HUES6 (cell line): ENCODE data around the gene DAD1.
"Not testable (repeated sequence)": the region's sequence is repeated elsewhere in the genome, so short reads cannot be mapped to it uniquely, and the experiment has no call there.

Experiments used
- H3K27ac ChIP-seq: 2 replicates; pipeline ENCODE4 v1.7.0; 2013; ENCODE audit warnings: low read depth, mild to moderate bottlenecking, low read length, inconsistent platforms
- H3K27me3 ChIP-seq: 2 replicates; pipeline ENCODE4 v1.6.1; 2013; ENCODE audit warnings: low read length; ENCODE audit not compliant: control insufficient read depth, insufficient read depth
- H3K36me3 ChIP-seq: 2 replicates; pipeline ENCODE4 v1.6.1; 2013; ENCODE audit warnings: low read length; ENCODE audit not compliant: control insufficient read depth, insufficient read depth
- H3K4me1 ChIP-seq: 2 replicates; pipeline ENCODE4 v1.6.1; 2013; ENCODE audit warnings: low read length; ENCODE audit not compliant: control insufficient read depth, insufficient read depth
- H3K4me3 ChIP-seq: 2 replicates; pipeline ENCODE4 v1.5.1; 2013; ENCODE audit warnings: low read depth, low read length
- H3K9ac ChIP-seq: one replicate; pipeline ENCODE4 v1.6.1; 2013; ENCODE audit warnings: mild to moderate bottlenecking, low read length
- H3K9me3 ChIP-seq: 2 replicates; pipeline ENCODE4 v1.6.1; 2013; ENCODE audit warnings: low read depth, low read length; ENCODE audit not compliant: control insufficient read depth, insufficient read depth

The DAD1 gene

DNA sequence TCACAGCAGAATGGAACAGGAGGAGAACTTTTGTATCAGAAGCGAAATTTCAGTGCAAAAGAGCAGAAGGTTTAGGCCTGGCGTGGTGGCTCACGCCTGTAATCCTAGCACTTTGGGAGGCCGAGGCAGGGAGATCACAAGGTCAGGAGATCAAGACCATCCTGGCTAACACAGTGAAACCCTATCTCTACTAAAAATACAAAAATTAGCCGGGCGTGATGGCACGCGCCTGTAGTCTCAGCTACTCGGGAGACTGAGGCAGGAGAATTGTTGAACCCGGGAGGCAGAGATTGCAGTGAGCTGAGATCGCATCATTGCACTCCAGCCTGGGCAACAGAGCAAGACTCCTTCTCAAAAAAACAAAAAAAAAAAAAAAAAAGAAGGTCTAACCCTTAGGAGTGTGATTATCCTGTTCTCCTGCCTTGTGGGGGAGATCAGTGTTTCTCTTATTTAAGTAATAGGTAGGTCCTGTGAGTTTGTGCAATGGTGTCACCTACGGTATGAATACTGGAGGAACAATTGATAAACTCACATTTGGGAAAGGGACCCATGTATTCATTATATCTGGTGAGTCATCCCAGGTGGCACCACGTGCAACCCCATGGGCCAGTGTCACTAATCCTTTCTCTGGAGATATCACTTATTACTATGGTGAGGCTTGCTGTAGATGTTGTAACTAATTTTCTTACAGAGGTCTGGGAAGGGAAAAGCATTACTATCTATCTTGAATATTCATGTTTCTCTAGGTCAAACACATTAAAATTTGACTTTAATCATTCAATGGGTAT lies 45.3 kb downstream of the DAD1 start:
- H3K36me3 ChIP-seq, H3K9ac ChIP-seq, H3K27ac ChIP-seq, H3K27me3 ChIP-seq, H3K9me3 ChIP-seq, H3K4me3 ChIP-seq: not testable (repeated sequence)
- H3K4me1 ChIP-seq, result peaks cover 19% of the 10 kb centered on the region

DNA sequence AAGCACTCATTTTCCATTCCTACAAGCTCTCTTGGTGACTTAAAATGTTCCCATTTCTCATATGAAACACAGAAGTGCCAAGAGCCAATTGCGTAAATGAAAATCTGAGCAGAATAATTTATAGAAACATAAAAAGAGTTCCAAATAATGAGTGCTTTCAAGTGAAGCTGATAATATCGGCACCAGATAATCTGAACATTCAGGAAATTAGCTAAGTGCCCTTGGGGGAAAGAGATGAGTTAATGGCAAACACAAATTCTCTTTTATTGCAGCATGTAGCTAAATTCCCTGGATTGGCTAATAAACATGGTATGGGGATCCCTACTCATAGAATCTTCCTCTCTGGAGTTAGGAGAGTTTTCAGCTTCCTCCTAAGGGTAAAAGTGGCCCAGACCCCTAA lies 46.7 kb downstream of the DAD1 start:
- Histone ChIP-seq H3K27me3 (no peaks in the 10 kb centered on the region), H3K27ac (no peak overlapping the region), H3K9ac (no peak overlapping the region), H3K4me3 (no peak overlapping the region), H3K4me1 (peaks cover 16% of the 10 kb centered on the region), H3K36me3 (no peaks in the 10 kb centered on the region), H3K9me3 (peaks cover 3% of the 10 kb centered on the region; the same call in 1 of the 2 replicates)

DNA sequence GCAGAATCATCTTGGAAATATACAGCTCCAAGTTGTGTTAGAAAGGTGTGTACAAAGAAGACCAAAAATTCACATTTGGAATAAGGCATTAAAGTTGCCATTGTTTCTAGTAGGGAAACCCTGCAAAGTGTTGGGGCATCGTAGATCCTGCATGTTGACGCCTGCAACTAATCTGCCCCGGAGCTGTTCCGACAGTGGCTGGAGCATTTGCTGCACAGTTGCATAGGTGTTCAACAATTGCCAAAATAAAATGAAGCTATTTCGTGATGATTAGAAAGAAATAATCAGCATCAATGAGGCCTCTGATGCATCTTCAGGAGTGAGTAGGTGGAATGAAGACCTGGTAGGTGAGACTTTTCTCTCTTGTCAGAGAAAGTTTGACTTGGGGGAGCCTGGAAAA lies 47.3 kb downstream of the DAD1 start:
- H3K27me3 ChIP-seq, result no peaks in the 10 kb centered on the region
- H3K36me3 ChIP-seq, result no peaks in the 10 kb centered on the region
- H3K9ac ChIP-seq, result no peak overlapping the region
- peaks cover 9% of the 10 kb centered on the region; the same call in 1 of the 2 replicates for H3K9me3 ChIP-seq
- peaks cover 15% of the 10 kb centered on the region for H3K4me1 ChIP-seq
- H3K4me3 ChIP-seq, result no peak overlapping the region
- H3K27ac ChIP-seq, result no peak overlapping the region

DNA sequence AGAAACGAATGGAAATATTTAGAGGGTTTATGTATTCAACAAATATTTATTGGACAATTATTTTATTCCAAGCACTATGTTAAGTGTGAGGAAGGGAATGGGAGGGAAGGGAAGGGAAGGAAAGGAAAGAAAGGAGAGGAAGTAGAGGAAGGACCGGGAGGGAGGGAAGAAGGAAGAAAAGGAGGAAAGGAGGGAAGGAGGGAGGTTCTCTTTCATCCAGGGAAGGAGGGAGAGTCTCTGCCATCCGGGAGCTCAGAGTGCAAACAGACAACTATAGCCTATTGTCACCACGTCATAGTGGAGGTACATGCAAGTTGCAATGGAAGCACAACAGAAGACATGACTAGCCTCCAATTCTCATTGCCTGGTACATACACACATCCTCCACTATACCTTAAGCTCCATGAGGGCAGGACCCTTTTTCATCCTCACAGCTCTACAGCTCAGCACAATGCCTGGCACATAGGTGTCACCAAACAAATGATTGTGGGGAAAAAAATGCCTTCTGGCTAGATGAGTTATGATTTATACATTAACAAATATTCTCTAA lies 48.1 kb downstream of the DAD1 start:
- H3K4me3 ChIP-seq, result no peak overlapping the region
- no peak overlapping the region for H3K9ac ChIP-seq
- peaks cover 8% of the 10 kb centered on the region for H3K4me1 ChIP-seq
- peaks cover 10% of the 10 kb centered on the region; the same call in 1 of the 2 replicates for H3K9me3 ChIP-seq
- no peaks in the 10 kb centered on the region for H3K27me3 ChIP-seq
- no peaks in the 10 kb centered on the region for H3K36me3 ChIP-seq
- no peak overlapping the region for H3K27ac ChIP-seq

GRCh38 chr14:22540293-22540692 lies 48.7 kb downstream of the DAD1 start:
- no peaks in the 10 kb centered on the region for H3K36me3 ChIP-seq
- no peaks in the 10 kb centered on the region for H3K27me3 ChIP-seq
- no peak overlapping the region for H3K4me3 ChIP-seq
- H3K9me3 ChIP-seq, result peaks cover 10% of the 10 kb centered on the region; the same call in 1 of the 2 replicates
- no peak overlapping the region for H3K27ac ChIP-seq
- H3K9ac ChIP-seq, result no peak overlapping the region
- peaks cover 6% of the 10 kb centered on the region; the same call in 1 of the 2 replicates for H3K4me1 ChIP-seq

- no peak overlapping the region for H3K27ac ChIP-seq
- H3K36me3 ChIP-seq, result no peaks in the 10 kb centered on the region
- H3K4me1 ChIP-seq, result peaks cover 6% of the 10 kb centered on the region; the same call in 1 of the 2 replicates
- peaks cover 10% of the 10 kb centered on the region; the same call in 1 of the 2 replicates for H3K9me3 ChIP-seq
- no peak overlapping the region for H3K4me3 ChIP-seq
- H3K27me3 ChIP-seq, result no peaks in the 10 kb centered on the region
- H3K9ac ChIP-seq, result no peak overlapping the region
These were observed 49.2 kb downstream of the DAD1 start for GRCh38 chr14:22539831-22540230.

DNA sequence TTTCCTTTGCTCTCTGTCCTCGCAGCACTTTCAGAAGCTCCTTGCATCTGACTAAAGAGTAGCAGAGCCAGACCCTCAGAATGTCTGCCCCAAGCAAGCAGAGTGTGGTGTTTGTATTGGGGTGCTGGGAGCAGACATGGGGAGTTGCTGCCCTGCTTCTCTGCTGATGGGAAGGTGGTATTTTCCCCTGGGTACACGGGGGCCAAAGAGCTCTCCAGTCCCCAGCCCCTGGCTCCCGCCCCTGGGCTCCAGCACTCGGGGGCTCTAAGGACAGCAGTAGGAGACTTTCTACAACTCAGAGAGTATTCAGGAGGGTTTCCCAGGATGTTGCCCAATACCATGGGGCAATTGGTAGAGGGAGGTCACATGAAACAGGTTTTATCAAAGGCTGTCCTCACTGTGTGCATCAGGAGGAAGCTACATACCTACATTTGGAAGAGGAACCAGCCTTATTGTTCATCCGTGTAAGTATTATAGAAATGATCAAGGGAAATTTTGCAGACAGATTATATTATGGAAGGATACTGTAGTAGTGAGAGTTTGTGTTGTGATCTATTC lies 50.3 kb downstream of the DAD1 start:
- Histone ChIP-seq H3K27me3 (no peaks in the 10 kb centered on the region), H3K4me3 (no peak overlapping the region), H3K4me1 (peaks cover 6% of the 10 kb centered on the region; the same call in 1 of the 2 replicates), H3K9ac (no peak overlapping the region), H3K36me3 (no peaks in the 10 kb centered on the region), H3K27ac (no peak overlapping the region), H3K9me3 (peaks cover 10% of the 10 kb centered on the region; the same call in 1 of the 2 replicates)

- H3K27me3 ChIP-seq, result no peaks in the 10 kb centered on the region
- H3K27ac ChIP-seq, result no peak overlapping the region; the same call in 1 of the 2 replicates
- H3K4me1 ChIP-seq, result peaks cover 6% of the 10 kb centered on the region; the same call in 1 of the 2 replicates
- H3K36me3 ChIP-seq, result no peaks in the 10 kb centered on the region
- no peak overlapping the region for H3K9ac ChIP-seq
- peaks cover 10% of the 10 kb centered on the region; the same call in 1 of the 2 replicates for H3K9me3 ChIP-seq
- no peak overlapping the region for H3K4me3 ChIP-seq
These were observed 51.4 kb downstream of the DAD1 start for GRCh38 chr14:22537436-22538310.

- peaks cover 10% of the 10 kb centered on the region; the same call in 1 of the 2 replicates for H3K9me3 ChIP-seq
- no peaks in the 10 kb centered on the region for H3K27me3 ChIP-seq
- H3K27ac ChIP-seq, result no peak overlapping the region; the same call in 1 of the 2 replicates
- no peaks in the 10 kb centered on the region for H3K36me3 ChIP-seq
- H3K4me1 ChIP-seq, result peaks cover 6% of the 10 kb centered on the region; the same call in 1 of the 2 replicates
- no peak overlapping the region for H3K4me3 ChIP-seq
- no peak overlapping the region for H3K9ac ChIP-seq
These were observed 52.1 kb downstream of the DAD1 start for GRCh38 chr14:22536853-22537338.

- Histone ChIP-seq H3K4me1 (peaks cover 6% of the 10 kb centered on the region; the same call in 1 of the 2 replicates), H3K36me3 (no peaks in the 10 kb centered on the region), H3K9me3 (peaks cover 10% of the 10 kb centered on the region; the same call in 1 of the 2 replicates), H3K27me3 (no peaks in the 10 kb centered on the region), H3K4me3 (no peak overlapping the region), H3K9ac (no peak overlapping the region), H3K27ac (no peak overlapping the region)
These were observed 53.1 kb downstream of the DAD1 start for GRCh38 chr14:22535916-22536315.
